T-cell (primary cell): ENCODE data around the gene RNF25. TPM values are rescaled to one million over a fixed set of nuclear protein-coding genes. Genes with fewer than 3 reads are reported as not detected.

ENCODE experiments used
- ATAC-seq, 4 experiments: fragments of 200-7000 bp in 3 of 4; fragments of 150-1000 bp in 1 of 4; cut with Tn5 transposase; replicated peaks in 1 of 4; 1 replicate in 3 of 4; 2 replicates in 1 of 4; pipeline ENCODE4 v1.10.0; 2021; ENCODE audit warnings: moderate library complexity in 3 of 4, mild to moderate bottlenecking in 2 of 4, moderate number of reproducible peaks in 1 of 4
- CTCF ChIA-PET, 2 donors: fragments of 300-600 bp; sonication (Branson Sonifier 250); formaldehyde crosslinking; loops; one replicate each; lab custom pipeline; 2022; ENCODE audit warnings: antibody characterized with exemption in 2 of 2; lab: Charles Lee
- POLR2A ChIA-PET, 2 donors: fragments of 300-600 bp; sonication (Branson Sonifier 250); formaldehyde crosslinking; loops; one replicate each; lab custom pipeline; 2022; ENCODE audit warnings: antibody characterized with exemption in 2 of 2; lab: Charles Lee
- DNase-seq, 35 experiments: peaks; one replicate each; pipeline versions ENCODE4 v3.0.0 to v3.0.0-alpha.2; 2013 to 2023
- H3K27ac ChIP-seq: one replicate; pipeline ENCODE4 v1.5.1; 2013; ENCODE audit warnings: low read length
- H3K27me3 ChIP-seq, 2 experiments: replicated peaks in 1 of 2; 1 replicate in 1 of 2; 2 replicates in 1 of 2; pipeline versions ENCODE4 v1.6.1 to v1.7.0; 2013; ENCODE audit warnings: low read length in 1 of 2, mixed read lengths in 1 of 2; ENCODE audit not compliant: control insufficient read depth in 2 of 2, insufficient read depth in 2 of 2; ENCODE audit errors: extremely low read depth in 1 of 2
- H3K36me3 ChIP-seq, 2 donors: 1 replicate in 1 of 2; 2 replicates in 1 of 2; pipeline versions ENCODE4 v1.6.1 to v1.7.0; 2013; ENCODE audit warnings: low read length in 1 of 2; ENCODE audit not compliant: control insufficient read depth in 2 of 2, insufficient read depth in 1 of 2; ENCODE audit errors: extremely low read depth in 1 of 2
- H3K4me1 ChIP-seq, 2 experiments: 1 replicate in 1 of 2; 2 replicates in 1 of 2; pipeline versions ENCODE4 v1.6.1 to v1.7.0; 2013; ENCODE audit warnings: low read length in 2 of 2, mixed read lengths in 1 of 2; ENCODE audit not compliant: insufficient read depth in 2 of 2, control insufficient read depth in 1 of 2; ENCODE audit errors: extremely low read depth in 1 of 2
- H3K4me3 ChIP-seq, 2 donors: 1 replicate in 1 of 2; 2 replicates in 1 of 2; pipeline versions ENCODE4 v1.5.1 to v1.7.0; 2013; ENCODE audit warnings: mild to moderate bottlenecking in 2 of 2, low read length in 1 of 2, moderate library complexity in 1 of 2; ENCODE audit not compliant: control insufficient read depth in 1 of 2; ENCODE audit errors: extremely low read depth in 1 of 2
- H3K9me3 ChIP-seq: 2 replicates; pipeline ENCODE4 v1.7.0; 2013
- H3K27ac Mint-ChIP-seq, 2 donors: one replicate each; pipeline ENCODE4 v1.8.0; 2020 to 2021; ENCODE audit warnings: mild to moderate bottlenecking in 2 of 2, mixed read lengths in 2 of 2
- H3K27me3 Mint-ChIP-seq, 2 donors: one replicate each; pipeline ENCODE4 v1.8.0; 2021 to 2022; ENCODE audit warnings: mixed read lengths in 2 of 2
- H3K36me3 Mint-ChIP-seq: one replicate; pipeline ENCODE4 v1.8.0; 2021; ENCODE audit warnings: mixed read lengths
- H3K4me1 Mint-ChIP-seq, 3 donors: one replicate each; pipeline ENCODE4 v1.8.0; 2020 to 2022; ENCODE audit warnings: mixed read lengths in 3 of 3, mild to moderate bottlenecking in 1 of 3
- H3K4me3 Mint-ChIP-seq, 3 donors: one replicate each; pipeline ENCODE4 v1.8.0; 2020 to 2022; ENCODE audit warnings: mild to moderate bottlenecking in 3 of 3, mixed read lengths in 3 of 3, moderate library complexity in 3 of 3
- H3K9me3 Mint-ChIP-seq, 3 donors: one replicate each; pipeline ENCODE4 v1.8.0; 2020 to 2022; ENCODE audit warnings: mixed read lengths in 3 of 3
- WGBS: methylation state at CpG from one replicate; pipeline ENCODE4 v1.1.5; 2013; ENCODE audit warnings: missing lambda C conversion rate; ENCODE audit not compliant: insufficient coverage; 5-methylcytosine and 5-hydroxymethylcytosine counted together
- total RNA-seq, 35 experiments: library from RNA in 6 of 35; stranded (reverse) in 6 of 35; fragments of 120-200 nt in 1 of 35; gene quantifications; one replicate each; pipeline versions ENCODE4 v1.2.1 to v1.2.4 and lab custom pipeline; 2013 to 2026

RNF25 gene
- total RNA-seq, 5 donors from 2014 or later (not counting 1 experiment from before 2014, with no cell fraction given) = 15.6 to 33.1 (median 29.0) TPM

DNA sequence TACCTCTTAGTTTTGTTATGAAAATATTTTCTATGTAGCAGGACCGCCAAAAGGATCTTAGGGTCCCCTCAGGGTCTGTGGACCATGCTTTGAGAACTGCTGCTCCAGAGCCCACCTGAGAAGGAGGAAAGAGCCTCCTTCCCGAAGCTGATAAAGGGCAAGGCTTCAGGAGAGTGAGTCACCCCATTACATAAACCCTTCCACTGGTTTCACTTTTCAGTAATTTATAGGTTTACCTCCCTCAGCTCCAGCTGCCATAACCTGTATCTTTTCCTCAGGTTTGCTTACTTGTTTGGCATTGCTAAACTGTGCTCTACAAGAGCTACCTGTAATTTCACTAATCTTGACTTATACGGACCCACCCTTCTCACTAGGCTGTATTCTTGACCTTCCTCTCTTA is 45.5 kb upstream of the RNF25 start:
- H3K4me1 Mint-ChIP-seq = peaks cover 10 to 22% (median 13%) of the 10 kb centered on the region in 3 donors
- WGBS = no CpG with 5 or more reads among the region's 3 CpGs
- no peaks in the 10 kb centered on the region for H3K9me3 Mint-ChIP-seq
- H3K27me3 Mint-ChIP-seq = no peaks in the 10 kb centered on the region
- POLR2A ChIA-PET = interaction anchor here in 1 of 2 donors (0.6 kb wide), 1 partner anchor 15 kb away, joined by 5 read pairs; no protein-coding TSS in a partner anchor
- no peak overlapping the region for H3K27ac Mint-ChIP-seq
- peaks cover 18% of the 10 kb centered on the region for H3K36me3 Mint-ChIP-seq
- H3K4me3 Mint-ChIP-seq = no peak overlapping the region
- H3K36me3 ChIP-seq = peaks cover 0 to 8% of the 10 kb centered on the region in 2 donors
- DNase-seq (no peak), ATAC-seq (no peak)
- no peak overlapping the region for H3K27ac ChIP-seq
- no peak overlapping the region for H3K4me3 ChIP-seq
- no peaks in the 10 kb centered on the region for H3K27me3 ChIP-seq
- no peaks in the 10 kb centered on the region for H3K4me1 ChIP-seq
- CTCF ChIA-PET = interaction anchor here in 1 of 2 donors (0.6 kb wide), 1 partner anchor 37 kb away, joined by 3 read pairs; no protein-coding TSS in a partner anchor
- H3K9me3 ChIP-seq = no peaks in the 10 kb centered on the region

DNA sequence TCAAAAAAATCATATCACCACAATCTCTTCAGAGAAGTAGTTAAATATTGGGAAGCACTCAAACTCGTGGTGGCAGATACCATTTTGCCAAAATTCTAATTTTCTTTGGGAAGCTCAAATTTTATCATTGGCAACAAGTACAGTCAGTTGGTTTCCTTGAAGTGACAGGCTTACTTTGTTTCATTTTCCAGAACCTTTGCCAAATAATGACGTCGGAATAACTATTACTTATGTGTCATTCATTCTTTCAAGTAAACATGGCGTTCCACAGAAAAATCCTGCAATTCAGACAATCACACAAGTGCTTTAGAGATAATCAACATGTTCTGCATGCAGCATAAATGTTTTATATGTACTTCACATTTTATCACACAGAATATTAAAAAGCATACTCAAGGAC is 44.3 kb upstream of the RNF25 start:
- H3K27me3 Mint-ChIP-seq = no peaks in the 10 kb centered on the region
- DNase-seq (no peak), ATAC-seq (no peak)
- no peak overlapping the region for H3K27ac Mint-ChIP-seq
- Histone ChIP-seq H3K27ac (no peak overlapping the region), H3K4me3 (no peak overlapping the region), H3K27me3 (no peaks in the 10 kb centered on the region), H3K36me3 (peaks cover 0 to 8% of the 10 kb centered on the region in 2 donors), H3K9me3 (no peaks in the 10 kb centered on the region), H3K4me1 (peaks cover 4 to 10% of the 10 kb centered on the region in 2 experiments)
- POLR2A ChIA-PET = no interaction called here
- H3K9me3 Mint-ChIP-seq = no peaks in the 10 kb centered on the region
- no peak overlapping the region for H3K4me3 Mint-ChIP-seq
- H3K36me3 Mint-ChIP-seq = peaks cover 18% of the 10 kb centered on the region
- H3K4me1 Mint-ChIP-seq = peaks cover 20 to 28% (median 21%) of the 10 kb centered on the region in 3 donors
- 100% methylated on average over 3 of the region's 4 CpGs for WGBS
- CTCF ChIA-PET = interaction anchor here in 1 of 2 donors (0.6 kb wide), 1 partner anchor 340 kb away, joined by 8 read pairs; no protein-coding TSS in a partner anchor

DNA sequence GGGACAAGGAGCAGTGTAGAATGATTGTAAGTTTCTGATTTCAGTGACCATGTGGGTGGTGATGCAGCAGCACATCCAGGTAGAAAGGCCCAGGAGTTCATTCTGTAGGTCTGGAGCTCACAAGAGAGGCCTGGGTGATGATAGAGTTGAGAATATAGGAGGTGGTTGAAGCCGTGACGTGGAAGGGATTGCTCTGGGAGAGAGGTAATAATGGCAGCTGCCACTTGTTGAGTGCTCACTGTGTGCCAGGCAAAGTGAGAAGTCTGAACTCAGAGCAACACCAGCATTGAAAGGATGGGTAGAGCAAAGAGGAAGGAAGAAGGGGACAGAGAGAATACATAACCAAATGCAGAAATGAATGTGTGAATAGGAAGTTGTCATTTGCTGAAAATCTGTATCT is 42.1 kb upstream of the RNF25 start:
- H3K27ac Mint-ChIP-seq = no peak overlapping the region

DNA sequence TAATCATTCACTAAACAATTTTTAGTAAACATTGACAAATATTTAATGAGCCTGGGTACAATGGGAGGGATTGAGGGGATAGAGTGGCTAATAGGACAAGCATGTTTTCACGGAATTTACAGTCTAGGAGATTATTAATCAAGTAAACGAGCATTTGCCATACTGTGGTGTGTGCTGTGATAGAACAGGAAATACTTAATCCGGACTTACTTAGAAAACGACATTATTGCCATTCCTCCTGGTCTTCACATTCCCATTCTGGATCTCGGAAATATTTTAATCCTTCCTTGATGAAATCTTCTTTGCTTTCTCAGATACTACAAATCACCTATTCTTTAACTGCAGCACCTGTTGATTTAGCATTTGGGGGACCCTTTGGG is 39.7 kb upstream of the RNF25 start:
- peaks cover 6 to 21% of the 10 kb centered on the region in 2 experiments for H3K4me1 ChIP-seq
- CTCF ChIA-PET = interaction anchor here (1.0 kb wide), 2 partner anchors 136 to 314 kb away, joined by 3 to 6 read pairs; no protein-coding TSS in a partner anchor

More for the DNA sequence above, 42.1 kb upstream of the RNF25 start:
- Histone ChIP-seq H3K4me1 (peaks cover 6 to 21% of the 10 kb centered on the region in 2 experiments), H3K36me3 (peaks cover 0 to 5% of the 10 kb centered on the region in 2 donors), H3K27ac (no peak overlapping the region), H3K4me3 (no peak overlapping the region), H3K9me3 (no peaks in the 10 kb centered on the region), H3K27me3 (no peaks in the 10 kb centered on the region)
- ATAC-seq (no peak), DNase-seq (no peak)
- Mint-ChIP-seq H3K27me3 (no peaks in the 10 kb centered on the region), H3K4me1 (peaks cover 21 to 22% (median 22%) of the 10 kb centered on the region in 3 donors), H3K4me3 (no peak overlapping the region), H3K9me3 (no peaks in the 10 kb centered on the region), H3K36me3 (peaks cover 8% of the 10 kb centered on the region)
- ChIA-PET POLR2A (no interaction called here), CTCF (no interaction called here)
- WGBS = 96% methylated on average over 2 of the region's 2 CpGs

DNA sequence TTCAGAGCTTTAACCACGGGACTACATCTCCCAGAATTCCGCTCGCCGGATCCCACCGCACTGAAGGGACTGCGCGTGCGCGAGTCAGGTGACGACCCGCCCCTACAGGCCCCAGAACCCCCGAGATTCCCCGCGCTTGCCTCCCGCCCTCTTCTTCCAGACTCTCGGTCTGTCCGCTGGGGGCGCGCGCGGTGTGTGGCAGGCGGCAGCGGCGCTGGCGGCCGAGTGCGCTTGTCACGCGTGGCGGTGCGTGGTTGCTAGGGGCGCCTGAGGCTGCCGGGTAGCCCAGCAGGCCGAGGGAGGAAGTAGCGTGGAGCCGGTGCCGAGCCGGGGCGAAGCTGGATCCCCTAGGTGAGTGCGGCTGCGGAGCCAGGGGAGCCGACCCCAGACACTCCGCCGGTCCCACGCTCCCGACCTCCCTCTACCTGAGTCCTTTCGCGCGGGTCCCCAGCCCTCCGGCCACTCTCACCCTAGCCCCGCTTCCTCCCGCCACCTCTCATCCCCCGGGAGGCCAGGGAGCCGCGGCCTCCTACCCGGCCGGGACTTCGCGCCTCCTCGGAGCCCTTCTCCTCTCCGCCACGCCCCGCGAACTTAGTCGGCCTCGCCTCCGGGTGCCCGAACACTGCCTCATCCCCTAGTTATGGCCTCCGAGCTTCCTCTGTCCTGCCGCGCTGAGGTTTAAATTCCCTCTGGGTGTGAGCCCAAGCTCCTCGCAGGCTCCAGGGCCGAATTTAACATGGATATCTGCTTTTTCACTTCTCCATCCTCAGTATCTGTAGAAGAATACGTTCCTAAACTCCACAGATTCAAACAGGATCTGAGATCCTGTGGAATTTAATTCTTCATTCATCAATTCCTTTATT is 39.1 kb upstream of the RNF25 start, which contains the start of gene TTLL4:
Gene TTLL4 (plus strand): TSS at position 149 of the 863 bp plus-strand sequence. CDS start 26,842 bp downstream, outside the sequence.
- Mint-ChIP-seq H3K27me3 (peaks cover 5 to 9% of the 10 kb centered on the region in 2 donors), H3K4me1 (peaks cover 19 to 22% (median 21%) of the 10 kb centered on the region in 3 donors), H3K36me3 (peaks cover 2% of the 10 kb centered on the region), H3K27ac (peak within 1 kb of the TSS; percentile 86 to 87), H3K4me3 (peak within 1 kb of the TSS; percentile 92 to 98 (median 95)), H3K9me3 (no peaks in the 10 kb centered on the region)
- ATAC-seq (peak; percentile 97 to 100 (median 98)), DNase-seq (peak; percentile 95 to 99 (median 98))
- H3K27me3 ChIP-seq = peaks cover 0 to 6% of the 10 kb centered on the region in 2 experiments
- H3K9me3 ChIP-seq = no peaks in the 10 kb centered on the region
- under 1% methylated on average over 72 of the region's 74 CpGs for WGBS
- no peaks in the 10 kb centered on the region for H3K36me3 ChIP-seq
- H3K27ac ChIP-seq = peak within 1 kb of the TSS; percentile 78
- POLR2A ChIA-PET = interaction anchor here (0.6 to 0.7 kb wide), 4 partner anchors 51 to 485 kb away, joined by 3 to 6 read pairs (median 4); partner anchors contain the start of genes BCS1L (in 1 of the 2) and ZNF142 (in 1 of the 2)
- H3K4me3 ChIP-seq = peak within 1 kb of the TSS; percentile 81 to 98
- CTCF ChIA-PET = interaction anchor here (0.6 to 1.9 kb wide), 15 partner anchors 11 to 677 kb away, joined by 3 to 11 read pairs (median 4); partner anchors contain the start of genes AAMP (in 1 of the 2), BCS1L (in 1 of the 2), DNPEP (in 1 of the 2) and PNKD (in 1 of the 2)
- peaks cover 6 to 21% of the 10 kb centered on the region in 2 experiments for H3K4me1 ChIP-seq

More for the DNA sequence above, 39.7 kb upstream of the RNF25 start:
- peaks cover 0 to 2% of the 10 kb centered on the region in 2 donors for H3K27me3 Mint-ChIP-seq
- no peaks in the 10 kb centered on the region for H3K9me3 Mint-ChIP-seq
- Histone ChIP-seq H3K4me3 (peak overlapping the region; percentile 81 to 98), H3K27ac (peak overlapping the region; percentile 78), H3K9me3 (no peaks in the 10 kb centered on the region), H3K27me3 (peaks cover 0 to 2% of the 10 kb centered on the region in 2 experiments), H3K36me3 (no peaks in the 10 kb centered on the region)
- H3K4me1 Mint-ChIP-seq = peaks cover 19 to 22% (median 21%) of the 10 kb centered on the region in 3 donors
- 50% methylated on average over 2 of the region's 5 CpGs for WGBS
- peak overlapping the region; percentile 92 to 98 (median 95) for H3K4me3 Mint-ChIP-seq
- DNase-seq (peak in 1 of 35 experiments; percentile 14), ATAC-seq (no peak)
- peak overlapping the region; percentile 86 to 87 for H3K27ac Mint-ChIP-seq
- POLR2A ChIA-PET = interaction anchor here in 1 of 2 donors (0.6 to 0.7 kb wide), 2 partner anchors 63 to 412 kb away, joined by 3 to 4 read pairs; no protein-coding TSS in a partner anchor
- peaks cover 4% of the 10 kb centered on the region for H3K36me3 Mint-ChIP-seq
